SK-N-SH treated with all-trans-retinoic acid at 6 μM for 48 hours (cell line): ENCODE measurements around the gene RPA3.

ENCODE experiments used
- BACH2 ChIP-seq: fragments of 250-450 bp; sonication (Bioruptor Pico); IDR thresholded peaks from 2 replicates; pipeline ENCODE4 v1.9.0; 2021; ENCODE audit warnings: mild to moderate bottlenecking, borderline replicate concordance
- CREB5 ChIP-seq: fragments of 250-450 bp; sonication (Bioruptor Pico); IDR thresholded peaks from 2 replicates; pipeline ENCODE4 v1.5.1; 2020; ENCODE audit warnings: low read depth, mild to moderate bottlenecking, moderate library complexity
- PATZ1 ChIP-seq: fragments of 250-450 bp; sonication (Bioruptor Pico); IDR thresholded peaks from 2 replicates; pipeline ENCODE4 v1.8.0; 2020; ENCODE audit warnings: mild to moderate bottlenecking, moderate library complexity, borderline replicate concordance
- TCF4 ChIP-seq: fragments of 250-450 bp; sonication (Bioruptor Pico); IDR thresholded peaks from 2 replicates; pipeline ENCODE4 v1.8.0; 2021; ENCODE audit warnings: mild to moderate bottlenecking, moderate library complexity, borderline replicate concordance
- ZFP3 ChIP-seq: fragments of 250-450 bp; sonication (Bioruptor Pico); IDR thresholded peaks from 2 replicates; pipeline ENCODE4 v1.5.0; 2020; ENCODE audit warnings: mild to moderate bottlenecking, moderate library complexity
- ZFP30 ChIP-seq: fragments of 450-650 bp; formaldehyde crosslinking; IDR thresholded peaks from 2 replicates; pipeline ENCODE4 v1.5.0; 2022; ENCODE audit warnings: mild to moderate bottlenecking, moderate library complexity
- ZNF70 ChIP-seq: fragments of 450-650 bp; formaldehyde crosslinking; IDR thresholded peaks from 2 replicates; pipeline ENCODE4 v1.5.0; 2020; ENCODE audit warnings: mild to moderate bottlenecking, moderate library complexity

- TF ChIP-seq TCF4 (CRISPR knock-in tag) (no peak), ZFP30 (CRISPR knock-in tag) (no peak), PATZ1 (CRISPR knock-in tag) (no peak), CREB5 (CRISPR knock-in tag) (no peak), ZFP3 (CRISPR knock-in tag) (no peak), BACH2 (no peak), ZNF70 (CRISPR knock-in tag) (no peak)
These were observed 76.3 kb downstream of the RPA3 start for GRCh38 chr7:7642081-7642480.
